ENCODE results near the gene ACAA1.
A peak's percentile ranks its signal among the peaks of the same experiment; 100 is the strongest.
"Not testable (repeated sequence)": the region's sequence is repeated elsewhere in the genome, so short reads cannot be mapped to it uniquely, and the experiment has no call there.

The ACAA1 gene

DNA sequence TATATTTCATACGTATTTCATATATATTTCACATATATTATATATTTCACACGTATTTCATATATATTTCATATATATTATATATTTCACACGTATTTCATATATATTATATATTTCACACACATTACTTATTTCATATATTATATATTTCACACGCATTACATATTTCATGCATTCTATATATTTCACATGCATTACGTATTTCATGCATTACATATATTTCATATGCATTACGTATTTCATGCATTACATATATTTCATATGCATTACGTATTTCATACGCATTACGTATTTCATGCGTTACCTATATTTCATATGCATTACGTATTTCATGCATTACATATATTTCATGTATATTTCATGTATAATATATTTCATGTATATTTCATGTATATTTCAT is 23.8 kb upstream of the ACAA1 start:
- not testable (repeated sequence) for H3K4me1 Mint-ChIP-seq (ENCODE audit: low read depth); H3K9me3 Mint-ChIP-seq (ENCODE audit: low read depth)

DNA sequence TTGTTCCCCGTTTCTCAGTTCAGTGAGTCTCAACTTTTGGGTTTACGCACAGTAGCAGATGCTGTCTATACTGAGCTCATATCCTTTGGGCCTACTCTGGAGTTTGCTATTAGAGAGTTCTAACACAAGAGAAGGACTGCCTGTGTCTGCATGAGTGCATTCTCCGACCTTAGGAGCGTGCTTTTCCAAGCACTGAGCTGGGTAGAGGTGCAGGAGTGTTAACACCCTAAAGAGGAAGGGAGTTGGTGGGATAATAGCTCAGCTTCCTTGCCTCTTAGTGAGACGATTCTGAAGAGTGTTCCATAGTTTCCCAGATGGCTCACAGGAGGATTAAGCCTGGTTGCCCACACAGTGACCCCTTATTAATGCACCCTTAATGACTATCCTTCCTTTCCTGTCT is 21.5 kb upstream of the ACAA1 start:
- no peaks in the 10 kb centered on the region for H3K36me3 Mint-ChIP-seq
- H3K27me3 Mint-ChIP-seq = no peaks in the 10 kb centered on the region
- H3K9me3 Mint-ChIP-seq (ENCODE audit: low read depth) = no peaks in the 10 kb centered on the region
- H3K4me3 Mint-ChIP-seq = no peak overlapping the region
- H3K27ac Mint-ChIP-seq = no peak overlapping the region
- H3K4me1 Mint-ChIP-seq (ENCODE audit: low read depth) = peaks cover 16% of the 10 kb centered on the region

More for the DNA sequence above, 23.8 kb upstream of the ACAA1 start:
- not testable (repeated sequence) for H3K27ac Mint-ChIP-seq, H3K27me3 Mint-ChIP-seq, H3K36me3 Mint-ChIP-seq, H3K4me3 Mint-ChIP-seq

DNA sequence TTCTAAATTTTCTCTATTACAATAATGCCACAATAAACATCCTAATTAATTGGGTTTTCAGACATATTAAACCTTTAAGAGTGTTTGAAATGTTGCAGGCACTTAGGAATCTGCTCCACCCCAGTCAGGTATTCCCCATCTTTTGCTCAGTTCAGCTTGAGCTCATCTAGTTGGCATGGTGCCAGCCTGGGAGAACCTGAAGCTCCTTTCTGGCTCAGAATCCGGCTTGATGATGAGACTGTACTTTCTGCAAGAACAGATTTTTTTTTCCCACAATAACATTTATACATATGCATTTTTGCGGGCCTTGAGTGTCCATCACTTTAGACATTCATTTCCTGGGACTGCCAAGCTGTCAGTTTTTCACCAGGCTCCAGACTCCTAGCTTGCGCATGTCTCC is 20.7 kb upstream of the ACAA1 start:
- Mint-ChIP-seq H3K4me1 (ENCODE audit: low read depth) (peaks cover 18% of the 10 kb centered on the region), H3K27me3 (no peaks in the 10 kb centered on the region), H3K4me3 (no peak overlapping the region), H3K9me3 (ENCODE audit: low read depth) (no peaks in the 10 kb centered on the region), H3K36me3 (no peaks in the 10 kb centered on the region), H3K27ac (no peak overlapping the region)

DNA sequence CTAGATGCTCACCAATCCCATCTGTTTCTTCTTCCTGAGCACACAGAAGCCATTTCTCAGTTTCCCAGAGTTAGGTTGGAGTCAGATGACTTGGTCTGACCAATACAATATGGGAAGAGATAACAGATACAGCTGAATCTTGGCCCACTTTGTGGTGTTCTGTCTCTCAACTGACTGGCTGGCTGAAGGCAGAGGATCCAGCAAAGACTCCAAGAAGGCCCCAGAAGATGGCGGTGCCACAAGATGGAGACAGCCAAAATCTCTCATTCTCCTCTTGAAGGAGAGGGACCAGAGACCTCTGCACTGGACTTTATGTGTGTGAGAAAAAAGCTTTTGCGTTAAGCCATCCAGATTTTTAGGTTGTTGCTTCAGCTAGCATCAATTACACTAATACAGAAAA is 20.2 kb upstream of the ACAA1 start:
- Mint-ChIP-seq H3K27me3 (no peaks in the 10 kb centered on the region), H3K4me1 (ENCODE audit: low read depth) (peaks cover 21% of the 10 kb centered on the region), H3K27ac (no peak overlapping the region), H3K4me3 (no peak overlapping the region), H3K36me3 (no peaks in the 10 kb centered on the region), H3K9me3 (ENCODE audit: low read depth) (no peaks in the 10 kb centered on the region)

DNA sequence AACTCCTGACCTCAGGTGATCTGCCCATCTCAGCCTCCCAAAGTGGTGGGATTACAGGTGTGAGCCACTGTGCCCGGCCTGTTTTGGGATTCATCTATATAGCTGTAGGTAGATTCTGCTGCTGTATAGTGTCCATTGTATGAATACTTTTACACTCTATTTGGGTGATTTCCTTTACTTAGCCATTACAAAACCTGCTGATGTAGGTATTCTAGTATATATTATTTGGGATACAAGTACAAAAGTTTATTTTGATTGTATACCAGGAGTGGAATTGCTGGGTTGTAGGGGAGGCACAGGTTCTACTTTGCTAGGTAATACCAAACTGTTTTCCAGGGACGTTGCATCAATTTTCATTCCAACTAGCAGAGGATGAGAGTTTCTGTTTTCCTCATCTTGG is 18.9 kb upstream of the ACAA1 start:
- no peak overlapping the region for H3K27ac Mint-ChIP-seq
- H3K9me3 Mint-ChIP-seq (ENCODE audit: low read depth) = no peaks in the 10 kb centered on the region
- no peaks in the 10 kb centered on the region for H3K27me3 Mint-ChIP-seq
- no peaks in the 10 kb centered on the region for H3K36me3 Mint-ChIP-seq
- no peak overlapping the region for H3K4me3 Mint-ChIP-seq
- peaks cover 29% of the 10 kb centered on the region for H3K4me1 Mint-ChIP-seq (ENCODE audit: low read depth)

DNA sequence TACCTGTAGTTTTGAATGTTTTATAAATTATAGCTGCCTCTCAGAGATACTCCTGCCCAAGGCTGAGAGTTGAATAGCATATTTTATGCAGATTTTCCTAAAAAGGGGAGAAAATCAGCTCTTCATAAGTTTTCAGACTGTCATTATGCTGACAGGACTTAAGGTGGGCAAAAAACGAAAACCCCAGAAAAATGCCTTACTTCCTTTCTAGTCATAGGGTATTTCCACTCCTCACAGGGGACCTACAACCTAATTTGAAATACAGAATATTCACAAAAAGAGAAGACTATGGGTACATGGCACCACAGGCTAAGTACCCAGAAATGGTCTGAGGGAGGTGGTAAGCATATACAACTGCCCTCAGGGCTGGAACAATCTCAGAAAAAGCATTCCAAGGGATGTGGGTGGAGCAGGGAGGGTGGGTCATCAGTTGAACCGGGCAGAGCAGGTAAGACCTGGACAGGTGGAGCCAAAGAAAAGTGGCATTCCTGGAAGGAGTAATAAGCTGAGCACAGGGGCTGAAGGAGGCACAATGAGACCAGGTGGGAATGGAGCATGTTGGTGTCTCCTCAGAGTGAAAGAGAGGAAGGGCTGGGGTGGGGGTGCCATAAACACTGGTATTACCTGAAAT is 17.8 kb upstream of the ACAA1 start:
- Mint-ChIP-seq H3K9me3 (ENCODE audit: low read depth) (no peaks in the 10 kb centered on the region), H3K27ac (peak overlapping the region; percentile 34), H3K27me3 (no peaks in the 10 kb centered on the region), H3K36me3 (no peaks in the 10 kb centered on the region), H3K4me1 (ENCODE audit: low read depth) (peaks cover 32% of the 10 kb centered on the region), H3K4me3 (peak overlapping the region; percentile 1)

DNA sequence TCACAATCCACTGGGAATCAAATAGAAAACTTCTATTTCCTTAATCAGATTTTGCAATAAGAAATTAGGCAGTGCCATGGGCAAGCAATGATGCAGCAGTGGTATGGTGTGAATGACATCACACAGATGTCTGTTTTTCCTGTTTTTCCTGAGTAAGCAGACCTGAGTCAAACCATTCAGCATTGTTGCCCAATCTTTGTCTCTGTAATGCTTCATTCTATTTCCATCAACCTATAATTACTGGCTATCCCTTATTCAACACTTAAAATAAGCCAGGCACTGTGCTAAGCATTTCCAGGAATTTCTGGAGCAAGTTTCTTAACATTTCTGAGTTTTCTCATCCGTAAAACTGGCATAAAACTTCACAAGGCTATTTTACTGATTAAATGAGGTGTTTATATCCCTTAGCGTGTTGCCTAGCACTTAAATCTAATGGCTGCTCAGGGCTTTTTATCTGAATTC is 17.1 kb upstream of the ACAA1 start:
- peaks cover 36% of the 10 kb centered on the region for H3K4me1 Mint-ChIP-seq (ENCODE audit: low read depth)
- H3K36me3 Mint-ChIP-seq = no peaks in the 10 kb centered on the region
- H3K9me3 Mint-ChIP-seq (ENCODE audit: low read depth) = no peaks in the 10 kb centered on the region
- H3K4me3 Mint-ChIP-seq = no peak overlapping the region
- peak overlapping the region; percentile 34 for H3K27ac Mint-ChIP-seq
- no peaks in the 10 kb centered on the region for H3K27me3 Mint-ChIP-seq

DNA sequence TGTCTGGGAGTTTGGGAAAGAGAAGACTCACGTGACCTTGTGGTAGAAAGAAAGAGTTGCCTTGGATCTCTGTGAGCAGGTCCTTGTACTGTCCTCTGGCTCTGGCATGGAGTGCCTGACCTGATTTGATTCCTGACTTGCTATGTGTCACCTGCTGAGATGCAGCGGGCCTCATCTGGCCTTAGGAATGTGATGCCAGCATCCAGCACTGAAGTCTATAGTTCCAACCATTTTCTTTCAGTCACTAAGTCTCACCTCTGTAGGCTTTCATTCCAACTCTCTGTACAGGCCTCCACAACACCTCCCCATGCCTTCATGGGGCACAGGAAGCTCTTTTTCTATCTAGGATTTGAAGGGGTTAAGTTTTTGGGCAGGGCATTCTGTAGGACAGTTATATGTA is 16.3 kb upstream of the ACAA1 start:
- no peak overlapping the region for H3K4me3 Mint-ChIP-seq

DNA sequence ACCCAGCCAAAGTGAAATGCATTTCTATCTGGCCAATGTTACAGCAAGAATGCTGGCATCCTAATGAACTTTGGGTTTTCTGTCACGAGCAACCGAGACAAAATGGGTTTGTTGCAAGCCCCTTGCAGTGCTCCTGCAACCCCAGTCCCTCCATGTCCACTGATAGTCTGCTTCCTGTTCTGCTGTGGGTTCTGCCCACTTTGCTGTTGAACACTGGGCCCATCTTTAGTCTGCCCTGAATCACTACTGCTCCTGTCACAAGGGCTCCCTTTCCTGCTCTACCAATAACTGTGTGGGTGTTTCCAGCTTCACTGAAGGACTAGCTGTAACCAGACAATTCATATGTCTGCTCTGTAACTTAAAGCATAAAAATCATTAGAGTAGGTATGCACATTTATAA is 15.7 kb upstream of the ACAA1 start:
- H3K4me1 Mint-ChIP-seq (ENCODE audit: low read depth) = peaks cover 42% of the 10 kb centered on the region
- H3K27ac Mint-ChIP-seq = no peak overlapping the region
- H3K9me3 Mint-ChIP-seq (ENCODE audit: low read depth) = no peaks in the 10 kb centered on the region
- no peaks in the 10 kb centered on the region for H3K27me3 Mint-ChIP-seq
- peaks cover 2% of the 10 kb centered on the region for H3K36me3 Mint-ChIP-seq
- H3K4me3 Mint-ChIP-seq = no peak overlapping the region

More for the DNA sequence above, 16.3 kb upstream of the ACAA1 start:
- Mint-ChIP-seq H3K9me3 (ENCODE audit: low read depth) (no peaks in the 10 kb centered on the region), H3K36me3 (no peaks in the 10 kb centered on the region), H3K27me3 (no peaks in the 10 kb centered on the region), H3K27ac (no peak overlapping the region), H3K4me1 (ENCODE audit: low read depth) (peaks cover 37% of the 10 kb centered on the region)

DNA sequence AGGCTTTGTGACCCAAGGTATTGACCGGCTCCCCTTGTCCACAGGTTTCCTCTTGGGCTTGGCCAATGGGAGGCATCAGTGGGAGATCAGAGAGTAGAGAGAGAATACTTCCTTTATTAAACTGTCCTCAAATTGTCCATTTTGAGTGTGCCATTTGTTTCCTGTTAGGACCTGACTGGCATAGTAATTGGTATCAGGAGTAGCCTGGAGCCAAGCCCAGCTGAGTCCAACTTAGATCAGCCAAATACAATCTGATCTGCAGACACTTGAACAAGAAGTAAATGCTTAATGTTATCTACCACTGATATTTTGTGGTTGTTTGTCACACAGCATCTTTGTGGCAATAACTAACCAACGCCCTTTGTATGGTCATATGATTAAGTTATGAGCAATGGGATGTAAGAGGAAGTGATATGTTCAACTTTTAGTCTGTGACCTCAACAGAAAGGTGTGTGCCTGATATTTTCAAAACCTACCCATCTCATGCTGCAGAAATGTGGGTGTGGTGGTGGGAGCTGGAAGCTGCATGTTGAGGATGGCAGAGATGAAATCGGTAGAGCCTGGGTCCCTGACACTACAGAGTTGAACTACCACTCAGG is 14.8 kb upstream of the ACAA1 start:
- Mint-ChIP-seq H3K4me1 (ENCODE audit: low read depth) (peaks cover 42% of the 10 kb centered on the region), H3K4me3 (no peak overlapping the region), H3K27ac (peak overlapping the region; percentile 59), H3K36me3 (peaks cover 4% of the 10 kb centered on the region), H3K27me3 (no peaks in the 10 kb centered on the region), H3K9me3 (ENCODE audit: low read depth) (peaks cover 1% of the 10 kb centered on the region)

DNA sequence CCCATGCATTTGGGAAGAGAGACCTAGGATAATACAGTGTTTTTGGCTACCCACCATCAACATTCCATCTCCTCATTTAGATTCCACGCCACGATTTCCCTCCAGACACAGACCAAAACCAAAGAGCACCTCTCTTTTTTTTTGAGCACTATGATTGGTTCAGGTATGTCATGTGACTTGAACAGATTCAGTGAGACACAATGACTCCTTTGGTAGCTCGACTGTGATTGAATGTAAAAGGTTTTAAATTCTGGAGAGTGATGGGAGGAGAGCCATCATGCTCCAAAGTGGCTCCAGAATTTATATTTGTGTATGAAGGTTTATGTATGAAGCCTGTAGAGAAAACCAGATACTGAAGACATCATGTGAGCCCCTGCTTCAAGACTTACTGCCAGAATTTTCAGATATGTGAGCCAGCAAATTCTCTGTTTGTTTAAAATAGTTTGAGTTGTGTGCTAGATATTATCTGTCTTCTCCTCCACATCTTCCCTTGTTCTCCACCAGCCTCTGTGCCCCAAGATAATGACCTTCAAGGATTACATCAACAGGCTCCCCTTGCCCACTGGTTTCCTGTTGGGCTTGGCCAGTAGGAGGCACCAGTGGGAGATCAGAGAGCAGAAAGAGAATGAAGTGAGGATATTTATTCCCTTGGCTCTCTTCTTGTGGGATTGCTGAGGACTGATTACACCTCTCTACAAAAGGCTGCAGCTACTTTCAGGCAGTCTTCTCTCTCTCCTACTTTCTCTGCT is 14.0 kb upstream of the ACAA1 start:
- Mint-ChIP-seq H3K27me3 (no peaks in the 10 kb centered on the region), H3K36me3 (peaks cover 10% of the 10 kb centered on the region), H3K27ac (no peak overlapping the region), H3K4me1 (ENCODE audit: low read depth) (peaks cover 43% of the 10 kb centered on the region), H3K4me3 (no peak overlapping the region), H3K9me3 (ENCODE audit: low read depth) (peaks cover 9% of the 10 kb centered on the region)

DNA sequence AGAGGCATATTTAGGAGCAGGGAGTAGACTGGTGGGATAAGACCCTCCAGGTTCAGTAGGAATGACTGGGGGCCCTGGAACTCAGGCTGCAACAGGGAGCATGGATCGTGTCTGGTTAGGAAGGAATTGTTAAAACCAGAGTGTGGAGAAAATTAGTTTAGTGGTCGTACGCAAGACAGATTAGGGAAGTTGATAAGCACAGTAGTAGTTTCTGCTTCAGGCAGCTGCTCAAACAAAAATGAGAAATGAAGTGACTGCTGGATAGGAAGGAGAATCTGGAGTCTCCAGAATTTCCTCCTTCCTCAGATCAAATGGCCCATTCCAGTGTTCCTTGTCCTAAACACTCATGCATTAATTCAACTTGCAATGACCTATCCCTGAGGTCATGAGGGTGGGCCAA is 12.8 kb upstream of the ACAA1 start:
- no peaks in the 10 kb centered on the region for H3K27me3 Mint-ChIP-seq
- H3K4me3 Mint-ChIP-seq = no peak overlapping the region
- H3K36me3 Mint-ChIP-seq = peaks cover 15% of the 10 kb centered on the region
- H3K4me1 Mint-ChIP-seq (ENCODE audit: low read depth) = peaks cover 36% of the 10 kb centered on the region
- H3K9me3 Mint-ChIP-seq (ENCODE audit: low read depth) = peaks cover 9% of the 10 kb centered on the region
- peak overlapping the region; percentile 1 for H3K27ac Mint-ChIP-seq

DNA sequence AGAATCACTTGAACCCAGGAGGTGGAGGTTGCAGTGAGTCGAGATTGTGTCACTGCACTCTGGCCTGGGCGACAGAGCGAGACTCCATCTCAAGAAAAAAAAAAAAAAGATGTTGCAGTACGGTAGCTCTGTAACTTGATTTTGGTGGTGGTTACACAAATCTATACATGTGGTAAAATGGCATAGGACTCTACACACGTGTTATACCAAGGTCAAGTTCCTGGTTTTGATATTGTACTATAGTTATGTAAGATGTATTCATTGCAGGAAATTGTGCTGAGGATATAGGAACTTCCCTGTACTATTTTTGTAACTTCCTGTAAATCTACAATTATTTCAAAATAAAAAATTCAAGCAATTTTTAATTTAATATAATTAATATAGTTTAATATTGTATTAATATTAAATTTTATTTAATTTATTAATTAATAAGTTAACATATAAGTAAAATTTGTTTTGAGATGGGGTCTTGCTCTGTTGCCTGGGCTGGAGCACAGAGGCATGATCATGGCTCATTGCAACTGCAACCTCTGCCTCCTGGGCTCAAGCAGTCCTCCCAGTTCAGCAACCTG is 11.5 kb upstream of the ACAA1 start:
- Mint-ChIP-seq H3K27me3 (no peaks in the 10 kb centered on the region), H3K36me3 (peaks cover 15% of the 10 kb centered on the region), H3K9me3 (ENCODE audit: low read depth) (peaks cover 9% of the 10 kb centered on the region), H3K27ac (no peak overlapping the region), H3K4me1 (ENCODE audit: low read depth) (peaks cover 26% of the 10 kb centered on the region), H3K4me3 (no peak overlapping the region)

DNA sequence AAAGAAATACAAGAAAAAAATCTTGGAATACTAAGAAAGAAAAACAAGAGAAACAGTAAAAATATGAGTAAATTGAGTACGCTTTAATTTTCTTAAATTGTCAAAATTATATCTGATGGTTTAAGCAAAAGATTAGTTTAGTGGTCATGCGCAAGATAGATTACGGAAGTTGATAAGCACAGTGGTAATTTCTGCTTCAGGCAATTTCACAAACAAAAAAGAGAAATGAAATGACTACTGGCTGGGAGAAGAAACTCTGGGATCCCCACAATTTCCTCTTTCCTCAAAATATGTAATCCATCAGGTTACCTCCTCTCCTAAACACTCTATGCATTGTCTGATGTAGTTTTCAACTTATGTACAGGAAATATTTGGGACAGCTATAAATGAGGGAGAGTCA is 10.5 kb upstream of the ACAA1 start:
- Mint-ChIP-seq H3K27me3 (no peaks in the 10 kb centered on the region), H3K4me1 (ENCODE audit: low read depth) (peaks cover 23% of the 10 kb centered on the region), H3K36me3 (peaks cover 15% of the 10 kb centered on the region), H3K27ac (no peak overlapping the region), H3K9me3 (ENCODE audit: low read depth) (peaks cover 9% of the 10 kb centered on the region), H3K4me3 (no peak overlapping the region)

DNA sequence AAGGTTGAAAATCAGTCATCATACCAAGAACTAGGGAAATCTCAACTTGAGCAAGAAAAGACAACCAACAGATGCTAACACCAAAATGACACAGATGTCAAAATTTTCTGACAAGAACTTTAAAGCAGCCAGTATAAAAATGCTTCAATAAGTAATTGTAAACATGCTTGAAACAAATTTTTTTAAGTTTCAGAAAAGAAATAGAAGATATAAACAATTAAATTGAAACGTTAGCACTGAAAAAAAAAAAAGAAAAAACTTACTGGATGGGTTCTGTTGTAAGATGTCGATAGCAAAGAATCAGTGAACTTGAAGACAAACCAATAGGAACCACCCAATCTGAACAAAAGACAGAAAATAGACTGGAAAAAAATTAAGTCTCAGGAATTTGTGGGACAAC is 9.6 kb upstream of the ACAA1 start:
- no peak overlapping the region for H3K27ac Mint-ChIP-seq
- no peak overlapping the region for H3K4me3 Mint-ChIP-seq
- H3K36me3 Mint-ChIP-seq = peaks cover 15% of the 10 kb centered on the region
- peaks cover 9% of the 10 kb centered on the region for H3K9me3 Mint-ChIP-seq (ENCODE audit: low read depth)
- H3K27me3 Mint-ChIP-seq = no peaks in the 10 kb centered on the region
- peaks cover 16% of the 10 kb centered on the region for H3K4me1 Mint-ChIP-seq (ENCODE audit: low read depth)
